Liver (tissue), 3 donors: ENCODE results near the gene COQ9.

Experiments
- EGR1 ChIP-seq, 2 donors: IDR thresholded peaks; 2 replicates each; pipeline ENCODE4 v1.6.1; 2016 to 2018; ENCODE audit warnings: antibody characterized with exemption in 2 of 2, low read depth in 2 of 2
- HNF4A ChIP-seq, 2 donors: conservative IDR thresholded peaks; 2 replicates each; pipeline ENCODE4 v1.6.1; 2016; ENCODE audit warnings: antibody characterized with exemption in 2 of 2, mild to moderate bottlenecking in 2 of 2
- JUND ChIP-seq, 2 donors: IDR thresholded peaks; 2 replicates each; pipeline ENCODE4 v1.6.1; 2016; ENCODE audit warnings: antibody characterized with exemption in 2 of 2
- NR2F2 ChIP-seq: IDR thresholded peaks from 2 replicates; pipeline ENCODE4 v1.6.1; 2016; ENCODE audit warnings: antibody characterized with exemption
- RAD21 ChIP-seq, 2 donors: IDR thresholded peaks; 2 replicates each; pipeline ENCODE4 v1.6.1; 2016; ENCODE audit warnings: antibody characterized with exemption in 2 of 2, mild to moderate bottlenecking in 2 of 2
- TAF1 ChIP-seq: conservative IDR thresholded peaks from 2 replicates; pipeline ENCODE4 v1.6.1; 2016; ENCODE audit warnings: antibody characterized with exemption, mild to moderate bottlenecking
- YY1 ChIP-seq: IDR thresholded peaks from 2 replicates; pipeline ENCODE4 v1.6.1; 2016; ENCODE audit warnings: antibody characterized with exemption, mild to moderate bottlenecking
- TF ChIP-seq, protein P1 (sequence below): fragments of 150-350 bp; IDR thresholded peaks from 2 replicates; pipeline ENCODE4 v1.5.1; 2017; ENCODE audit warnings: improper control_type of control experiment, low read depth, low read length; ENCODE audit not compliant: missing input control
- TF ChIP-seq, protein P2 (sequence below): IDR thresholded peaks from 2 replicates; pipeline ENCODE4 v1.6.1; 2016; ENCODE audit warnings: antibody characterized with exemption
- TF ChIP-seq, protein P3 (sequence below): IDR thresholded peaks from 2 replicates; pipeline ENCODE4 v1.6.1; 2016; ENCODE audit warnings: antibody characterized with exemption, mild to moderate bottlenecking
- TF ChIP-seq, protein P4 (sequence below): IDR thresholded peaks from 2 replicates; pipeline ENCODE4 v1.6.1; 2016; ENCODE audit warnings: antibody characterized with exemption
- donor health status: healthy.
- donor health status: healthy.

DNA sequence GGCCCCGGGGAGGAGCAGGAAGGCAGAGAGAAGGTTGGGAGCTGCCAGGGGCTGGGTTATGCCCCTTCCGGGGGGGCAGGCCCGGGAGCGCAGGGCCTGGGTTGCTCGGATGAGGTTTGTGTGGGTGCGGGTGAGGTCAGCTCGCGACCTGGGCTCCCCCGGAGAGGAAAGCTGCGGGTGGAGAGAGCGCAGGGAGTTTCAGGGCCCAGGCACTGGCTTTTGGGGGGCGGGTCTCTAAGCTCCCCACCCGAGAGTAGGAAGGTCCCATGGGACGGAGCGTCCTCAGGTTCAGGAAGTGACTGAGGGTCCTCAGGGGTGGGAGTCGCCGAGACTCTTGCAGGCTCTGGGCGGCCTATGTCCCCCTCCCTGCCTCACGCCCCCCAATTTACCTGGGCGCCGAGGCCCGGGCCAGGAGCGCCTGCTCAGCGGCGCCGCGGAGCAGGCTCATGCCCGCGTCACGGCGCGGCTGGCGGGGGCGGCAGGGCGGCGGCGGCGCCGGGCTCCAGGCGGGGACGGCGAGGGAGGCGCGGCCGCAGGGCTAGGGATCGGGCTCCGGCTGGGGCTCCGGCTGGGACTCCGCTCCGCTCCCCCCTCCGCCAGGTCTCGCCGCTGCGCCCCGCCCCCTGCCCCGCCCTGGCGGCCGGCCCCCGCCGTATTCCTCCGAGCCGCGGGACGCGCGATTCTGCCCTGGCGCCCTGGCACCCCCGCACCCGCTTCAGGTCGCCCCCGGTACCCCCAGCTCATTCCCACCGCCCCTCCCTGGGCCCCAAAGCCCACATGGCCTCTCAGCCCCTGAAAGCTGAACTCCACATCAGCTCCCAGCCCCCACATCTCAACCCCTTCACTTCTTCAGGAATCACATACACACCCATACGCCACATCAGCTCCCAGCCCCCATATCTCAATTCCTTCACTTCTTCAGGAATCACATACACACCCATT is 38.9 kb downstream of the COQ9 start, which contains the start of gene DOK4:
- TF ChIP-seq, protein P1, sequence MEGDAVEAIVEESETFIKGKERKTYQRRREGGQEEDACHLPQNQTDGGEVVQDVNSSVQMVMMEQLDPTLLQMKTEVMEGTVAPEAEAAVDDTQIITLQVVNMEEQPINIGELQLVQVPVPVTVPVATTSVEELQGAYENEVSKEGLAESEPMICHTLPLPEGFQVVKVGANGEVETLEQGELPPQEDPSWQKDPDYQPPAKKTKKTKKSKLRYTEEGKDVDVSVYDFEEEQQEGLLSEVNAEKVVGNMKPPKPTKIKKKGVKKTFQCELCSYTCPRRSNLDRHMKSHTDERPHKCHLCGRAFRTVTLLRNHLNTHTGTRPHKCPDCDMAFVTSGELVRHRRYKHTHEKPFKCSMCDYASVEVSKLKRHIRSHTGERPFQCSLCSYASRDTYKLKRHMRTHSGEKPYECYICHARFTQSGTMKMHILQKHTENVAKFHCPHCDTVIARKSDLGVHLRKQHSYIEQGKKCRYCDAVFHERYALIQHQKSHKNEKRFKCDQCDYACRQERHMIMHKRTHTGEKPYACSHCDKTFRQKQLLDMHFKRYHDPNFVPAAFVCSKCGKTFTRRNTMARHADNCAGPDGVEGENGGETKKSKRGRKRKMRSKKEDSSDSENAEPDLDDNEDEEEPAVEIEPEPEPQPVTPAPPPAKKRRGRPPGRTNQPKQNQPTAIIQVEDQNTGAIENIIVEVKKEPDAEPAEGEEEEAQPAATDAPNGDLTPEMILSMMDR, result no peak
- no peak for TF ChIP-seq EGR1 (IDR thresholded peaks at IDR 0.05; ENCODE audit: low read depth in 2 of 2)
- TF ChIP-seq NR2F2, result no peak
- no peak for TF ChIP-seq JUND (IDR thresholded peaks at IDR 0.05)
- TF ChIP-seq HNF4A (conservative IDR thresholded peaks at IDR 0.05), result no peak
- TF ChIP-seq, protein P2, sequence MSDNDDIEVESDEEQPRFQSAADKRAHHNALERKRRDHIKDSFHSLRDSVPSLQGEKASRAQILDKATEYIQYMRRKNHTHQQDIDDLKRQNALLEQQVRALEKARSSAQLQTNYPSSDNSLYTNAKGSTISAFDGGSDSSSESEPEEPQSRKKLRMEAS, result no peak
- TF ChIP-seq, protein P3, sequence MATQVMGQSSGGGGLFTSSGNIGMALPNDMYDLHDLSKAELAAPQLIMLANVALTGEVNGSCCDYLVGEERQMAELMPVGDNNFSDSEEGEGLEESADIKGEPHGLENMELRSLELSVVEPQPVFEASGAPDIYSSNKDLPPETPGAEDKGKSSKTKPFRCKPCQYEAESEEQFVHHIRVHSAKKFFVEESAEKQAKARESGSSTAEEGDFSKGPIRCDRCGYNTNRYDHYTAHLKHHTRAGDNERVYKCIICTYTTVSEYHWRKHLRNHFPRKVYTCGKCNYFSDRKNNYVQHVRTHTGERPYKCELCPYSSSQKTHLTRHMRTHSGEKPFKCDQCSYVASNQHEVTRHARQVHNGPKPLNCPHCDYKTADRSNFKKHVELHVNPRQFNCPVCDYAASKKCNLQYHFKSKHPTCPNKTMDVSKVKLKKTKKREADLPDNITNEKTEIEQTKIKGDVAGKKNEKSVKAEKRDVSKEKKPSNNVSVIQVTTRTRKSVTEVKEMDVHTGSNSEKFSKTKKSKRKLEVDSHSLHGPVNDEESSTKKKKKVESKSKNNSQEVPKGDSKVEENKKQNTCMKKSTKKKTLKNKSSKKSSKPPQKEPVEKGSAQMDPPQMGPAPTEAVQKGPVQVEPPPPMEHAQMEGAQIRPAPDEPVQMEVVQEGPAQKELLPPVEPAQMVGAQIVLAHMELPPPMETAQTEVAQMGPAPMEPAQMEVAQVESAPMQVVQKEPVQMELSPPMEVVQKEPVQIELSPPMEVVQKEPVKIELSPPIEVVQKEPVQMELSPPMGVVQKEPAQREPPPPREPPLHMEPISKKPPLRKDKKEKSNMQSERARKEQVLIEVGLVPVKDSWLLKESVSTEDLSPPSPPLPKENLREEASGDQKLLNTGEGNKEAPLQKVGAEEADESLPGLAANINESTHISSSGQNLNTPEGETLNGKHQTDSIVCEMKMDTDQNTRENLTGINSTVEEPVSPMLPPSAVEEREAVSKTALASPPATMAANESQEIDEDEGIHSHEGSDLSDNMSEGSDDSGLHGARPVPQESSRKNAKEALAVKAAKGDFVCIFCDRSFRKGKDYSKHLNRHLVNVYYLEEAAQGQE, result no peak
- TF ChIP-seq TAF1, result no peak
- TF ChIP-seq, protein P4, sequence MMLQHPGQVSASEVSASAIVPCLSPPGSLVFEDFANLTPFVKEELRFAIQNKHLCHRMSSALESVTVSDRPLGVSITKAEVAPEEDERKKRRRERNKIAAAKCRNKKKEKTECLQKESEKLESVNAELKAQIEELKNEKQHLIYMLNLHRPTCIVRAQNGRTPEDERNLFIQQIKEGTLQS, result no peak
- TF ChIP-seq RAD21 (IDR thresholded peaks at IDR 0.05), result no peak
- TF ChIP-seq YY1, result no peak
